Activated CD8-positive, alpha-beta T cell treated with anti-CD3 and anti-CD28 coated beads for 36 hours (primary cell): ENCODE data around the gene RNF126. TPM values are rescaled to one million over a fixed set of nuclear protein-coding genes. Genes with fewer than 3 reads are reported as not detected.
"Not testable (repeated sequence)": the region's sequence is repeated elsewhere in the genome, so short reads cannot be mapped to it uniquely, and the experiment has no call there.

ENCODE experiments used
- ATAC-seq: fragments of 200-7000 bp; cut with Tn5 transposase; one replicate; pipeline ENCODE4 v1.10.0; 2021; ENCODE audit warnings: mild to moderate bottlenecking, moderate library complexity
- CTCF ChIA-PET: fragments of 350-600 bp; sonication (Branson Sonifier 250); formaldehyde crosslinking; loops from one replicate; lab custom pipeline; 2021; ENCODE audit warnings: antibody characterized with exemption; lab: Charles Lee
- POLR2A ChIA-PET: fragments of 350-600 bp; sonication (Branson Sonifier 250); formaldehyde crosslinking; loops from one replicate; lab custom pipeline; 2021; ENCODE audit warnings: antibody characterized with exemption; lab: Charles Lee
- DNase-seq: peaks from one replicate; pipeline ENCODE4 v3.0.0-alpha.2; 2020
- H3K27ac Mint-ChIP-seq: one replicate; pipeline ENCODE4 v1.8.0; 2021; ENCODE audit warnings: mild to moderate bottlenecking, mixed read lengths
- H3K27me3 Mint-ChIP-seq: one replicate; pipeline ENCODE4 v1.8.0; 2021; ENCODE audit warnings: mixed read lengths
- H3K36me3 Mint-ChIP-seq: one replicate; pipeline ENCODE4 v1.8.0; 2021; ENCODE audit warnings: low read depth, mixed read lengths
- H3K4me1 Mint-ChIP-seq: one replicate; pipeline ENCODE4 v1.8.0; 2021; ENCODE audit warnings: low read depth, mixed read lengths
- H3K4me3 Mint-ChIP-seq: one replicate; pipeline ENCODE4 v1.8.0; 2021; ENCODE audit warnings: mild to moderate bottlenecking, moderate library complexity, mixed read lengths
- H3K9me3 Mint-ChIP-seq: one replicate; pipeline ENCODE4 v1.8.0; 2021; ENCODE audit warnings: mixed read lengths
- intact Hi-C: fragments of 100-400 bp; cut with micrococcal nuclease; formaldehyde crosslinking; loops from one replicate; pipeline ENCODE4 v1.10.0; 2022
- total RNA-seq, 2 experiments: library from RNA; stranded (reverse); gene quantifications; one replicate each; pipeline ENCODE4 v1.2.3, GENCODE V29; 2021
- TF ChIP-seq, protein P1 (sequence below): fragments of 200-600 bp; IDR thresholded peaks from one replicate; pipeline ENCODE4 v1.8.0; 2022; ENCODE audit warnings: antibody characterized with exemption, mild to moderate bottlenecking

Gene RNF126
- total RNA-seq, 2 experiments from 2014 or later: 99.1 to 101 TPM

DNA sequence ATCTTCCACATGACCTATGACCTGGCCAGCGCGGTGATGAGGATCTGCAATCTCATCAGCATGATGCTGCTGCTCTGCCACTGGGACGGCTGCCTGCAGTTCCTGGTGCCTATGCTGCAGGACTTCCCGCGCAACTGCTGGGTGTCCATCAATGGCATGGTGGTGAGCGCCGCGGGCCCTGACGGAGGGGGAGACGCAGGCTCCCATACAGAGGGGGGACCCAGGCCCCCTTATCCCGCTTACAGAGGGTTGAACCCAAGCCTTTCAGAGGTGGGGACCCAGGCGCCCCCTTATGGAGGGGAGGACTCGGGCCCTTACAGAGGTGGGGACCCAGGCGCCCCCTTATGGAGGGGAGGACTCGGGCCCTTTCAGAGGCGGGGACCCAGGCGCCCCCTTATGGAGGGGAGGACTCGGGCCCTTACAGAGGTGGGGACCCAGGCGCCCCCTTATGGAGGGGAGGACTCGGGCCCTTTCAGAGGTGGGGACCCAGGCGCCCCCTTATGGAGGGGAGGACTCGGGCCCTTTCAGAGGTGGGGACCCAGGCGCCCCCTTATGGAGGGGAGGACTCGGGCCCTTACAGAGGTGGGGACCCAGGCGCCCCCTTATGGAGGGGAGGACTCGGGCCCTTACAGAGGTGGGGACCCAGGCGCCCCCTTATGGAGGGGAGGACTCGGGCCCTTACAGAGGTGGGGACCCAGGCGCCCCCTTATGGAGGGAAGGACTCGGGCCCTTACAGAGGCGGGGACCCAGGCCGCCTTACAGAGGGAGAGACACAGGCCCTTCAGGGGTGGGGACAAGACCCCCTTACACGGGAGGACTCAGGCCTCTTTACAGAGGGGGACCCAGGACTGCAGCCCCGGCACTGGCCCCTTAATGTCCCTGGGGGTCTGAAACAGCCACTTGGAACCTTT is 57.7 kb downstream of the RNF126 start:
- TF ChIP-seq, protein P1, sequence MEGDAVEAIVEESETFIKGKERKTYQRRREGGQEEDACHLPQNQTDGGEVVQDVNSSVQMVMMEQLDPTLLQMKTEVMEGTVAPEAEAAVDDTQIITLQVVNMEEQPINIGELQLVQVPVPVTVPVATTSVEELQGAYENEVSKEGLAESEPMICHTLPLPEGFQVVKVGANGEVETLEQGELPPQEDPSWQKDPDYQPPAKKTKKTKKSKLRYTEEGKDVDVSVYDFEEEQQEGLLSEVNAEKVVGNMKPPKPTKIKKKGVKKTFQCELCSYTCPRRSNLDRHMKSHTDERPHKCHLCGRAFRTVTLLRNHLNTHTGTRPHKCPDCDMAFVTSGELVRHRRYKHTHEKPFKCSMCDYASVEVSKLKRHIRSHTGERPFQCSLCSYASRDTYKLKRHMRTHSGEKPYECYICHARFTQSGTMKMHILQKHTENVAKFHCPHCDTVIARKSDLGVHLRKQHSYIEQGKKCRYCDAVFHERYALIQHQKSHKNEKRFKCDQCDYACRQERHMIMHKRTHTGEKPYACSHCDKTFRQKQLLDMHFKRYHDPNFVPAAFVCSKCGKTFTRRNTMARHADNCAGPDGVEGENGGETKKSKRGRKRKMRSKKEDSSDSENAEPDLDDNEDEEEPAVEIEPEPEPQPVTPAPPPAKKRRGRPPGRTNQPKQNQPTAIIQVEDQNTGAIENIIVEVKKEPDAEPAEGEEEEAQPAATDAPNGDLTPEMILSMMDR: peak; percentile 47
- intact Hi-C loops, H3K27me3 Mint-ChIP-seq, H3K4me1 Mint-ChIP-seq, POLR2A ChIA-PET, H3K27ac Mint-ChIP-seq, H3K9me3 Mint-ChIP-seq, H3K36me3 Mint-ChIP-seq, H3K4me3 Mint-ChIP-seq: not testable (repeated sequence)
- CTCF ChIA-PET: interaction anchor here (0.8 kb wide), 1 partner anchor 20 kb away, joined by 3 read pairs; no protein-coding TSS in a partner anchor
- ATAC-seq (peak; percentile 9), DNase-seq (peak; percentile 59)

DNA sequence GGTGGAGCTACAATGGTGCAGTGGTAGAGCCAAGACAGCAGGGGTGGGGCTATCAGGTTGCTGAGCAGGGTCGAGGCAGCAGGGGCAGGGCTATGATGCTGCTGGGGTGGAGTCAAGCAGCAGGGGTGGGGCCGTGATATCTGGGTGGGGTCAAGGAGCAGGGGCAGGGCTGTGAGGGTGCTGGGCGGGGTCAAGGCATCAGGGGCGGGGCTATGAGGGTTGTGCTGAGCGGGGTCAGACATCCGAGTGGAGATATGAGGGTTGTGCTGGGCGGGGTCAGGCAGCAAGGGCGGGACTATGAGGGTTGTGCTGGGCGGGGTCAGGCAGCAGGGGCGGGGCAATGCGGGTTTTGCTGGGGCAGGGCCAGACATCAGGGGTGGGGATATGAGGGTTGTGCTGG is 58.7 kb downstream of the RNF126 start:
- H3K9me3 Mint-ChIP-seq: peaks cover 2% of the 10 kb centered on the region
- no peaks in the 10 kb centered on the region for H3K4me1 Mint-ChIP-seq
- TF ChIP-seq, protein P1: no peak
- peak; percentile 77 for DNase-seq
- CTCF ChIA-PET: no interaction called here
- no peaks in the 10 kb centered on the region for H3K36me3 Mint-ChIP-seq
- peak; percentile 85 for ATAC-seq
- intact Hi-C loops: no loop called here
- H3K4me3 Mint-ChIP-seq: no peak overlapping the region
- no peaks in the 10 kb centered on the region for H3K27me3 Mint-ChIP-seq
- no peak overlapping the region for H3K27ac Mint-ChIP-seq
- POLR2A ChIA-PET: no interaction called here

DNA sequence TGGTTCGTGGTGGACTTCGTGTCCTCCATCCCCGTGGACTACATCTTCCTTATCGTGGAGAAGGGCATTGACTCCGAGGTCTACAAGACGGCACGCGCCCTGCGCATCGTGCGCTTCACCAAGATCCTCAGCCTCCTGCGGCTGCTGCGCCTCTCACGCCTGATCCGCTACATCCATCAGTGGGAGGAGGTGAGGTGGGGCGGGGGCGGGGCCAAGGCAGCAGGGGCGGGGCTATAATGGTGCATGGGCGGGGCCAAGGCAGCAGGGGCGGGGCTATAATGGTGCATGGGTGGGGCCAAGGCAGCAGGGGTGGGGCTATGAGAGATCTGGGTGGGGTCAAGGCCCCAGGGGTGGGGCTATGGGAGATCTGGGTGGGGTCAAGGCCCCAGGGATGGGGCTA is 59.2 kb downstream of the RNF126 start:
- DNase-seq (peak; percentile 37), ATAC-seq (peak; percentile 63)
- intact Hi-C loops, H3K4me1 Mint-ChIP-seq, H3K36me3 Mint-ChIP-seq, POLR2A ChIA-PET, H3K27ac Mint-ChIP-seq, H3K4me3 Mint-ChIP-seq, CTCF ChIA-PET, H3K27me3 Mint-ChIP-seq, H3K9me3 Mint-ChIP-seq: not testable (repeated sequence)

DNA sequence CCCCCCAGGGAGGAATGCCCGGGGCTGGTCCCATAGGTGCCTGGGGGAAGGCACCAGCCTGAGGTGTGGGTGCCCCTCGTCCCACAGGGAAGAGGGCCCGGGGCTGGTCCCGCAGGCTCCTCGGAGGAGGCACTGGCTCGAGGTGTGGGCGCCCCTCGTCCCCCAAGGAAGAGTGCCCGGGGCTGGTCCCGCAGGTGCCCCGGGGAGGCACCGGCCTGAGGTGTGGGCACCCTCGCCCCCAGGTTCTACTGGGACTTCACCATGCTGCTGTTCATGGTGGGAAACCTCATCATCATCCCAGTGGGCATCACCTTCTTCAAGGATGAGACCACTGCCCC is 59.7 kb downstream of the RNF126 start:
- H3K9me3 Mint-ChIP-seq, H3K27ac Mint-ChIP-seq, H3K4me3 Mint-ChIP-seq, H3K36me3 Mint-ChIP-seq, intact Hi-C loops, ATAC-seq, POLR2A ChIA-PET, DNase-seq, CTCF ChIA-PET, H3K27me3 Mint-ChIP-seq, H3K4me1 Mint-ChIP-seq: not testable (repeated sequence)

DNA sequence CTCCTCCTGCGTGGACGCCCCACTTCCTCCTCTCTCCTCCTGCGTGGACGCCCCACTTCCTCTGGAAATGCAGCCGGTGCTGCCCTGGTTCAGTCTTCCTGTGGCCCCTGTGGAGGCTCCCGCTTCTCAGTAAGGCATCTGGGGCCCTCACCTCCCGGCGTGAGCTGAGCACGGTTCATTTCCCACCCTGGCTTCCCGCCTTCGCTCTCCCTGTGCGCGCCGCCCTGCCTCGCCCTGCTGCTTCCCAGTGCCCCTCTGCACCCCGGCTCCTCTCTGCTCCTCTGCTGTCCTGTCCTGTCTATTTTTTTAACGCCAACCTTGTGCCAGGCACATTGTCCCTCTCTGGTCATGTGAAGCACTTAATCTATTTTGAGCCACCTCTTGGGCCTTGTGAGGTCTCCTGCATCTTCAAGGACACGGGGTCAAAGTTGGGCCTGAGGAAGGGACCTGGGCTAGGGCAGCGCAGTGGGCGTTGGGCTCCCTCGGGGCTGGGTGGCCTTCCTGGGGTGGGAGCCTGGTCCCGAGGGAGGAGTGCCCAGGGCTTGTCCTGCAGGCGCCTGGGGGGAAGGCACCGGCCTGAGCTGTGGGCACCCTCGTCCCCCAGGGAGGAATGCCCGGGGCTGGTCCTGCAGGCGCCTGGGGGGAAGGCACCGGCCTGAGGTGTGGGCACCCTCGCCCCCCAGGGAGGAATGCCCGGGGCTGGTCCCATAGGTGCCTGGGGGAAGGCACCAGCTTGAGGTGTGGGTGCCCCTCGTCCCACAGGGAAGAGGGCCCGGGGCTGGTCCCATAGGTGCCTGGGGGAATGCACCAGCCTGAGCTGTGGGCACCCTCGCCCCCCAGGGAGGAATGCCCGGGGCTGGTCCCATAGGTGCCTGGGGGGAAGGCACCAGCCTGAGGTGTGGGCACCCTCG is 60.4 kb downstream of the RNF126 start:
- ChIA-PET POLR2A (no interaction called here), CTCF (no interaction called here)
- H3K4me3 Mint-ChIP-seq: no peak overlapping the region
- ATAC-seq (no peak), DNase-seq (no peak)
- H3K4me1 Mint-ChIP-seq: no peaks in the 10 kb centered on the region
- H3K27me3 Mint-ChIP-seq: no peaks in the 10 kb centered on the region
- intact Hi-C loops: no loop called here
- no peak overlapping the region for H3K27ac Mint-ChIP-seq
- H3K36me3 Mint-ChIP-seq: no peaks in the 10 kb centered on the region
- H3K9me3 Mint-ChIP-seq: peaks cover 2% of the 10 kb centered on the region
- TF ChIP-seq, protein P1: no peak
